ENCODE data around the gene IGSF6. TPM values are rescaled to one million over a fixed set of nuclear protein-coding genes. Genes with fewer than 3 reads are reported as not detected.
A peak's percentile ranks its signal among the peaks of the same experiment; 100 is the strongest.
"Not testable (repeated sequence)": the region's sequence is repeated elsewhere in the genome, so short reads cannot be mapped to it uniquely, and the experiment has no call there.

The IGSF6 gene
- total and polyA plus RNA-seq, 2 of the 4 experiments (the other 2 are of a cell fraction): not detected

- dilution Hi-C loops (cut with HindIII; ENCODE audit: low sequenced_read_pairs, unreplicated experiment); H4K91ac ChIP-seq (ENCODE audit: insufficient read depth, low read depth, low read length); H2BK120ac ChIP-seq (ENCODE audit: low read depth, low read length); H3K79me1 ChIP-seq (ENCODE audit: low read depth in 1 of 2, low read length in 2 of 2); H3K4ac ChIP-seq (ENCODE audit: low read depth, low read length); intact Hi-C loops (cut with micrococcal nuclease); ATAC-seq (ENCODE audit: low read depth); H2AK5ac ChIP-seq (ENCODE audit: low read depth, low read length); H2BK20ac ChIP-seq (ENCODE audit: low read depth, low read length); H3K27me3 ChIP-seq (ENCODE audit: control insufficient read depth, insufficient read depth, low read length); H2AK9ac ChIP-seq (replicated peaks; ENCODE audit: low read depth, low read length, poor library complexity); H3K9ac ChIP-seq (ENCODE audit: low read depth, low read length); H3K9me3 ChIP-seq (ENCODE audit: control insufficient read depth, insufficient read depth, low read length); H3K27ac ChIP-seq (ENCODE audit: insufficient read depth, low read length); H3K4me2 ChIP-seq (ENCODE audit: low read depth, low read length); H3K4me3 ChIP-seq (ENCODE audit: insufficient read depth, low read depth, low read length); DNase-seq; H3K36me3 ChIP-seq (ENCODE audit: control insufficient read depth, insufficient read depth, low read length); BruUV-seq (replicated peaks); H3K14ac ChIP-seq (replicated peaks; ENCODE audit: low read depth, low read length); H3K56ac ChIP-seq (ENCODE audit: extremely low read depth, insufficient read depth, low read length); H3K23ac ChIP-seq (ENCODE audit: low read depth, low read length); H3K18ac ChIP-seq (ENCODE audit: low read depth, low read length); H2BK5ac ChIP-seq (ENCODE audit: low read depth, low read length, poor library complexity, severe bottlenecking); H3K9me1 ChIP-seq (ENCODE audit: insufficient read depth, low read length); H4K20me1 ChIP-seq (ENCODE audit: insufficient read depth, low read length); in situ Hi-C loops (cut with MboI; ENCODE audit: low sequenced_read_pairs); POLR2A ChIA-PET (ENCODE audit: unreplicated experiment); H3K4me1 ChIP-seq (ENCODE audit: control insufficient read depth, insufficient read depth, low read length); H4K8ac ChIP-seq (ENCODE audit: low read depth in 2 of 2, low read length in 2 of 2); H4K5ac ChIP-seq (ENCODE audit: low read depth, low read length); H2AFZ ChIP-seq (replicated peaks; ENCODE audit: low read length, poor library complexity); H2BK15ac ChIP-seq (ENCODE audit: low read depth, low read length): not testable (repeated sequence)
- CTCF ChIA-PET: interaction anchor here (1.1 kb wide), 1 partner anchor 24 kb away, joined by 5 read pairs; no protein-coding TSS in a partner anchor
- no CpG with 5 or more reads among the region's 5 CpGs for WGBS, 2 experiments (ENCODE audit: extremely low coverage in 2 of 2, insufficient read length in 1 of 2)
- TF ChIP-seq CEBPB (IDR thresholded peaks at IDR 0.05; ENCODE audit: low read depth, low read length): peak; percentile 20; the same call in 1 of the 2 replicates
Measured at GRCh38 chr16:21680714-21681113, 28.3 kb upstream of the IGSF6 start.

- H2BK20ac ChIP-seq (ENCODE audit: low read depth, low read length); BruUV-seq (replicated peaks); dilution Hi-C loops (cut with HindIII; ENCODE audit: low sequenced_read_pairs, unreplicated experiment); POLR2A ChIA-PET (ENCODE audit: unreplicated experiment); CTCF ChIA-PET; H3K56ac ChIP-seq (ENCODE audit: extremely low read depth, insufficient read depth, low read length); H3K9me3 ChIP-seq (ENCODE audit: control insufficient read depth, insufficient read depth, low read length); H3K9ac ChIP-seq (ENCODE audit: low read depth, low read length); H3K23ac ChIP-seq (ENCODE audit: low read depth, low read length); H4K8ac ChIP-seq (ENCODE audit: low read depth in 2 of 2, low read length in 2 of 2); H3K79me1 ChIP-seq (ENCODE audit: low read depth in 1 of 2, low read length in 2 of 2); H2BK15ac ChIP-seq (ENCODE audit: low read depth, low read length); H3K4me2 ChIP-seq (ENCODE audit: low read depth, low read length); H2BK120ac ChIP-seq (ENCODE audit: low read depth, low read length); H2AK9ac ChIP-seq (replicated peaks; ENCODE audit: low read depth, low read length, poor library complexity); H3K18ac ChIP-seq (ENCODE audit: low read depth, low read length); DNase-seq; H4K91ac ChIP-seq (ENCODE audit: insufficient read depth, low read depth, low read length); H2AFZ ChIP-seq (replicated peaks; ENCODE audit: low read length, poor library complexity); H4K5ac ChIP-seq (ENCODE audit: low read depth, low read length); H3K14ac ChIP-seq (replicated peaks; ENCODE audit: low read depth, low read length); ATAC-seq (ENCODE audit: low read depth); H4K20me1 ChIP-seq (ENCODE audit: insufficient read depth, low read length); H2BK5ac ChIP-seq (ENCODE audit: low read depth, low read length, poor library complexity, severe bottlenecking); intact Hi-C loops (cut with micrococcal nuclease); H3K27me3 ChIP-seq (ENCODE audit: control insufficient read depth, insufficient read depth, low read length); H3K4me3 ChIP-seq (ENCODE audit: insufficient read depth, low read depth, low read length); H3K36me3 ChIP-seq (ENCODE audit: control insufficient read depth, insufficient read depth, low read length); H3K4me1 ChIP-seq (ENCODE audit: control insufficient read depth, insufficient read depth, low read length); H3K4ac ChIP-seq (ENCODE audit: low read depth, low read length); H3K27ac ChIP-seq (ENCODE audit: insufficient read depth, low read length); H3K9me1 ChIP-seq (ENCODE audit: insufficient read depth, low read length); H2AK5ac ChIP-seq (ENCODE audit: low read depth, low read length): not testable (repeated sequence)
- in situ Hi-C loops (cut with MboI; ENCODE audit: low sequenced_read_pairs): loop anchor here (10.0 kb wide), 1 partner anchor 50 kb away; no protein-coding TSS in a partner anchor
- WGBS, 2 experiments (ENCODE audit: extremely low coverage in 2 of 2, insufficient read length in 1 of 2): no CpG with 5 or more reads among the region's 4 CpGs
Measured at GRCh38 chr16:21674456-21674855, 22.0 kb upstream of the IGSF6 start.

All from IMR-90 (cell line).